ENCODE results near the gene MTRR. TPM values are rescaled to one million over a fixed set of nuclear protein-coding genes. Genes with fewer than 3 reads are reported as not detected.

MTRR gene
- total RNA-seq, 1 experiment from 2014 or later: 57.8 TPM

DNA sequence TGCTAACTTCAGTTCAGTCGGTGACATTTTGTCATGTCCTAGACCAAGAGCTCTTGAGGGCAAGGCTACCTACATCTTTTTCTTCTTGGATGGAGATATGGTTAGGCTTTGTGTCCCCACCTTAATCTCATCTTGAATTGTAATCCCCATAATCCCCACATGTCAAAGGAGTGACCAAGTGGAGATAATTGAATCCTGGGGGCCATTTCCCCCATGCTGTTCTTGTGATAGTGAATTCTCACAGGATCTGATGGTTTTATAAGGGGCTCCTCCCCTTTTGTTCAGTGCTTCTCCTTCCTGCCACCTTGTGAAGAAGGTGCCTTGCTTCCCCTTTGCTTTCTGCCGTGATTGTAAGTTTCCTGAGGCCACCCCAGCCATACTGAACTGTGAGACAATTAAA is 16.0 kb upstream of the MTRR start:
- ATAC-seq (no peak), DNase-seq (ENCODE audit: low read depth, low spot score) (no peak)
- ChIA-PET POLR2A (no interaction called here), CTCF (no interaction called here)
- Histone ChIP-seq H3K4me1 (ENCODE audit: control insufficient read depth, insufficient read depth, low read length) (no peaks in the 10 kb centered on the region; the same call in 1 of the 2 replicates), H3K27ac (ENCODE audit: low read length) (no peak overlapping the region), H3K4me3 (ENCODE audit: low read depth in 2 of 2, low read length in 2 of 2) (no peak overlapping the region), H3K27me3 (ENCODE audit: control insufficient read depth, insufficient read depth, low read length) (no peaks in the 10 kb centered on the region), H3K36me3 (ENCODE audit: control insufficient read depth, insufficient read depth, low read length) (no peaks in the 10 kb centered on the region), H3K9me3 (ENCODE audit: control insufficient read depth, insufficient read depth, low read depth, low read length) (no peaks in the 10 kb centered on the region)
- in situ Hi-C loops (cut with HindIII; ENCODE audit: low pct_unique_long_range_greater_than_20kb, low sequenced_read_pairs) (no loop called here), intact Hi-C loops (cut with micrococcal nuclease; ENCODE audit: unreplicated experiment) (no loop called here)
- BruUV-seq (replicated peaks): no TSS peak
- TF ChIP-seq, protein P1, sequence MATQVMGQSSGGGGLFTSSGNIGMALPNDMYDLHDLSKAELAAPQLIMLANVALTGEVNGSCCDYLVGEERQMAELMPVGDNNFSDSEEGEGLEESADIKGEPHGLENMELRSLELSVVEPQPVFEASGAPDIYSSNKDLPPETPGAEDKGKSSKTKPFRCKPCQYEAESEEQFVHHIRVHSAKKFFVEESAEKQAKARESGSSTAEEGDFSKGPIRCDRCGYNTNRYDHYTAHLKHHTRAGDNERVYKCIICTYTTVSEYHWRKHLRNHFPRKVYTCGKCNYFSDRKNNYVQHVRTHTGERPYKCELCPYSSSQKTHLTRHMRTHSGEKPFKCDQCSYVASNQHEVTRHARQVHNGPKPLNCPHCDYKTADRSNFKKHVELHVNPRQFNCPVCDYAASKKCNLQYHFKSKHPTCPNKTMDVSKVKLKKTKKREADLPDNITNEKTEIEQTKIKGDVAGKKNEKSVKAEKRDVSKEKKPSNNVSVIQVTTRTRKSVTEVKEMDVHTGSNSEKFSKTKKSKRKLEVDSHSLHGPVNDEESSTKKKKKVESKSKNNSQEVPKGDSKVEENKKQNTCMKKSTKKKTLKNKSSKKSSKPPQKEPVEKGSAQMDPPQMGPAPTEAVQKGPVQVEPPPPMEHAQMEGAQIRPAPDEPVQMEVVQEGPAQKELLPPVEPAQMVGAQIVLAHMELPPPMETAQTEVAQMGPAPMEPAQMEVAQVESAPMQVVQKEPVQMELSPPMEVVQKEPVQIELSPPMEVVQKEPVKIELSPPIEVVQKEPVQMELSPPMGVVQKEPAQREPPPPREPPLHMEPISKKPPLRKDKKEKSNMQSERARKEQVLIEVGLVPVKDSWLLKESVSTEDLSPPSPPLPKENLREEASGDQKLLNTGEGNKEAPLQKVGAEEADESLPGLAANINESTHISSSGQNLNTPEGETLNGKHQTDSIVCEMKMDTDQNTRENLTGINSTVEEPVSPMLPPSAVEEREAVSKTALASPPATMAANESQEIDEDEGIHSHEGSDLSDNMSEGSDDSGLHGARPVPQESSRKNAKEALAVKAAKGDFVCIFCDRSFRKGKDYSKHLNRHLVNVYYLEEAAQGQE (IDR thresholded peaks at IDR 0.05; ENCODE audit: insufficient read depth in 1 of 2, low read depth in 2 of 2, low read length in 1 of 2): no peak
- TF ChIP-seq SIN3A (IDR thresholded peaks at IDR 0.05; ENCODE audit: borderline replicate concordance, insufficient read depth, low read depth, low read length) (no peak), TCF7L2 (IDR thresholded peaks at IDR 0.05; ENCODE audit: low read depth, low read length) (no peak), POLR2AphosphoS5 (IDR thresholded peaks at IDR 0.05; ENCODE audit: low read depth, low read length) (no peak)
- TF ChIP-seq, protein P2, sequence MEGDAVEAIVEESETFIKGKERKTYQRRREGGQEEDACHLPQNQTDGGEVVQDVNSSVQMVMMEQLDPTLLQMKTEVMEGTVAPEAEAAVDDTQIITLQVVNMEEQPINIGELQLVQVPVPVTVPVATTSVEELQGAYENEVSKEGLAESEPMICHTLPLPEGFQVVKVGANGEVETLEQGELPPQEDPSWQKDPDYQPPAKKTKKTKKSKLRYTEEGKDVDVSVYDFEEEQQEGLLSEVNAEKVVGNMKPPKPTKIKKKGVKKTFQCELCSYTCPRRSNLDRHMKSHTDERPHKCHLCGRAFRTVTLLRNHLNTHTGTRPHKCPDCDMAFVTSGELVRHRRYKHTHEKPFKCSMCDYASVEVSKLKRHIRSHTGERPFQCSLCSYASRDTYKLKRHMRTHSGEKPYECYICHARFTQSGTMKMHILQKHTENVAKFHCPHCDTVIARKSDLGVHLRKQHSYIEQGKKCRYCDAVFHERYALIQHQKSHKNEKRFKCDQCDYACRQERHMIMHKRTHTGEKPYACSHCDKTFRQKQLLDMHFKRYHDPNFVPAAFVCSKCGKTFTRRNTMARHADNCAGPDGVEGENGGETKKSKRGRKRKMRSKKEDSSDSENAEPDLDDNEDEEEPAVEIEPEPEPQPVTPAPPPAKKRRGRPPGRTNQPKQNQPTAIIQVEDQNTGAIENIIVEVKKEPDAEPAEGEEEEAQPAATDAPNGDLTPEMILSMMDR (IDR thresholded peaks at IDR 0.05): no peak

DNA sequence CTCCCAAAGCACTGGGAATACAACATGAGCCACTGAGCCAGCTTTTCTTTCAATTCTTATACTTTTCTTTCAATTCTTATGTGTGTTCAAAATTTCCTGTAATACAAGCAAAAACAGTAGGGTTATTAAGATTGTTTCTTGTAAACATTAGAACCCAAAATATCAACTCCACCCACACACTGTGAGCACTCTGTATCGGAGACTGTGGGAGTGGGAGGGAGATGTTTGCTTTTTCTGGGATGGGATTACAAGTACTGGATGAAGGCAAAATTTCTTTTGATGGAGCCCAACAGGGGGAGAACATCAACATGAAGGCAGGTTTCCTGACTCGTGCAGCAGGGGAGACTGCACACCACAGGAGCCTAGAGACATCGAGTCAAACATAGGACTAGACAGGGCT is 13.3 kb upstream of the MTRR start:
- H3K27me3 ChIP-seq (ENCODE audit: control insufficient read depth, insufficient read depth, low read length): no peaks in the 10 kb centered on the region
- DNase-seq (ENCODE audit: low read depth, low spot score) (no peak), ATAC-seq (no peak)
- no peaks in the 10 kb centered on the region; the same call in 1 of the 2 replicates for H3K4me1 ChIP-seq (ENCODE audit: control insufficient read depth, insufficient read depth, low read length)
- intact Hi-C loops (cut with micrococcal nuclease; ENCODE audit: unreplicated experiment): no loop called here
- TF ChIP-seq SIN3A (IDR thresholded peaks at IDR 0.05; ENCODE audit: borderline replicate concordance, insufficient read depth, low read depth, low read length) (no peak), POLR2AphosphoS5 (IDR thresholded peaks at IDR 0.05; ENCODE audit: low read depth, low read length) (no peak), TCF7L2 (IDR thresholded peaks at IDR 0.05; ENCODE audit: low read depth, low read length) (no peak)
- TF ChIP-seq, protein P1 (IDR thresholded peaks at IDR 0.05; ENCODE audit: insufficient read depth in 1 of 2, low read depth in 2 of 2, low read length in 1 of 2): no peak
- TF ChIP-seq, protein P2 (IDR thresholded peaks at IDR 0.05): no peak
- ChIA-PET POLR2A (no interaction called here), CTCF (no interaction called here)
- H3K9me3 ChIP-seq (ENCODE audit: control insufficient read depth, insufficient read depth, low read depth, low read length): no peaks in the 10 kb centered on the region
- in situ Hi-C loops (cut with HindIII; ENCODE audit: low pct_unique_long_range_greater_than_20kb, low sequenced_read_pairs): no loop called here
- H3K27ac ChIP-seq (ENCODE audit: low read length): no peak overlapping the region
- H3K36me3 ChIP-seq (ENCODE audit: control insufficient read depth, insufficient read depth, low read length): peaks cover 11% of the 10 kb centered on the region
- BruUV-seq (replicated peaks): no TSS peak
- no peak overlapping the region for H3K4me3 ChIP-seq (ENCODE audit: low read depth in 2 of 2, low read length in 2 of 2)
